Measurements from ENCODE around the gene CABP1. TPM values are rescaled to one million over a fixed set of nuclear protein-coding genes. Genes with fewer than 3 reads are reported as not detected.
A peak's percentile ranks its signal among the peaks of the same experiment; 100 is the strongest.
"Not testable (repeated sequence)": the region's sequence is repeated elsewhere in the genome, so short reads cannot be mapped to it uniquely, and the experiment has no call there.

Gene CABP1
- total and polyA plus RNA-seq, 9 donors: 1.2 to 2.7 (median 2.3) TPM

DNA sequence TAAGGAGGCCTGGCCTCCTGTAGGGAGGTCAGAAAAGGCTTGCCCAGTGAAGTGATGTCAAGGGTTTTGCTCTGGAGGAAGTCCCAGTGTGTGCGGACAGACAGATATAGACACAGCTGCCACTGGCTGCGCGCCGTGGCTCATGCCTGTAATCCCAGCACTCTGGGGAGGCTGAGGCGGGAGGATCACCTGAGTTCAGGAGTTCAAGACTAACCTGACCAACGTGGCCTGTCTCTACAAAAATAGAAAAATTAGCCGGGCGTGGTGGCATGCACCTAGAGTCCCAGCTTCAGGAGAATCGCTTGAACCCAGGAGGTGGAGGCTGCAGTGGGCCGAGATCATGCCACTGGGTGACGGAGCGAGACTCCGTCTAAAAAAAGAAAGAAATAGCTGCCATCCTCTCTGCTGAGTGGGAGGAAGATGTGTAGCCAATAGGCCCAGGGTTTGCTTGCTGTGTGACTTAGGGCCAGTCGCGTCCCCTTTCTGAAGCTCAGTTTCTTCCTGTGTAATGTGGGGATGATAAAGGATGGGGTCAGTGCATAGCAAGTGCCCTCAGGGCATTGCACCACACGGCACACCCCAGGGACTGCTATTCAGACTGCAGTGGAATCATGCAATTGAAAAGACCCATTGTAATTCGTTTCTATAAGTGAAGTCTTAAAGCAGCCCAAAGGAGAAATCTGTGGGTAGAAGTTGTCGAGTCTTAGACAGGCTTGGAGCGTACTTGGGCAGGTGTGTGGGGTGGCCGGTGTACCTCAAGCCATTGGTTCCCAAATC is 27.9 kb downstream of the CABP1 start:
- Histone ChIP-seq H3K36me3 (ENCODE audit: control insufficient read depth, insufficient read depth, low read length) (no peaks in the 10 kb centered on the region), H3K4me1 (ENCODE audit: control insufficient read depth, insufficient read depth, low read length) (peaks cover 6% of the 10 kb centered on the region), H3K27ac (ENCODE audit: low read length) (no peak overlapping the region), H3K27me3 (ENCODE audit: control insufficient read depth, insufficient read depth, low read length) (no peaks in the 10 kb centered on the region), H3K9me3 (replicated peaks; ENCODE audit: control insufficient read depth, low read depth, low read length) (no peaks in the 10 kb centered on the region), H3K4me3 (ENCODE audit: low read length) (no peak overlapping the region)
- DNase-seq: no peak
- 75% methylated on average over 18 of the region's 20 CpGs for WGBS (ENCODE audit: insufficient coverage)

GRCh38 chr12:120668868-120669840 is 28.7 kb downstream of the CABP1 start:
- no peaks in the 10 kb centered on the region for H3K27me3 ChIP-seq (ENCODE audit: control insufficient read depth, insufficient read depth, low read length)
- no peaks in the 10 kb centered on the region for H3K9me3 ChIP-seq (replicated peaks; ENCODE audit: control insufficient read depth, low read depth, low read length)
- H3K4me3 ChIP-seq (ENCODE audit: low read length): no peak overlapping the region
- DNase-seq: peak; percentile 61
- no peak overlapping the region for H3K27ac ChIP-seq (ENCODE audit: low read length)
- no peaks in the 10 kb centered on the region for H3K36me3 ChIP-seq (ENCODE audit: control insufficient read depth, insufficient read depth, low read length)
- H3K4me1 ChIP-seq (ENCODE audit: control insufficient read depth, insufficient read depth, low read length): peaks cover 6% of the 10 kb centered on the region
- WGBS (ENCODE audit: insufficient coverage): 30% methylated on average over 16 of the region's 19 CpGs

DNA sequence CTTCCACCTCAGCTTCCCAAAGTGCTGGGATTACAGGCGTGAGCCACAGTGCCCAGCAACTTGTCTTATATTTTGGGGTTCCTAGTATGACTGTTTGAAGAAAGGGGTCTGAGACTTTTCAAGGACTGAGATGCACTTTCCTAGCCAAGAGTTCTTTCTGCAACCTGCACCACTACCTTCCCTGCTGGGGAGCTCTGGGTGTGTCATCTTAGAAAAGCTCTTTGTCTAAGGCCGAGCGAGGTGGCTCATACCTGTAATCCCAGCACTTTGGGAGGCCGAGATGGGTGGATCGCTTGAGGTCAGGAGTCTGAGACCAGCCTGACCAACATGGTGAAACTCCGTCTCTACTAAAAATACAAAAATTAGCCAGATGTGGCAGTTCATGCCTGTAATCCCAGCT is 29.8 kb downstream of the CABP1 start:
- H3K27me3 ChIP-seq (ENCODE audit: control insufficient read depth, insufficient read depth, low read length); DNase-seq; H3K4me3 ChIP-seq (ENCODE audit: low read length); H3K36me3 ChIP-seq (ENCODE audit: control insufficient read depth, insufficient read depth, low read length); H3K27ac ChIP-seq (ENCODE audit: low read length); H3K9me3 ChIP-seq (replicated peaks; ENCODE audit: control insufficient read depth, low read depth, low read length); H3K4me1 ChIP-seq (ENCODE audit: control insufficient read depth, insufficient read depth, low read length): not testable (repeated sequence)
- WGBS (ENCODE audit: insufficient coverage): 96% methylated on average over 5 of the region's 6 CpGs

DNA sequence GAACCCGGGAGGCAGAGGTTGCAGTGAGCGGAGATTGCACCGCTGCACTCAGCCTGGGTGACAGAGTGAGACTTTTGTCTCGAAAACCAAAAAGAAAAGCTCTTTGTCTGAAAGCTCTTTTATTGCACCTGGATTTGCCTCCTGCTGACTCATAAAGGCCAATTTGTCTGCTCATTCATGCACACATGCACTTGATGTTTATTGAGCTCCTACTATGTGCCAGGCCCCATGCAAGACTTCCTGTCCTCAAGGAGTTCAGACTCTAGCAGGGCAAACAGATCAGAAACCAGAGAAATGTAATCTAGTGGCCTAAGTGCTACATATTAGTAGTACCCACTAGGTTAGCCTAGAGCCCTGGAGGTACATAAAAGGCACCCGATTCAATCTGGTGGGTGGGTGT is 30.2 kb downstream of the CABP1 start:
- Histone ChIP-seq H3K27ac (ENCODE audit: low read length) (no peak overlapping the region), H3K4me3 (ENCODE audit: low read length) (no peak overlapping the region), H3K36me3 (ENCODE audit: control insufficient read depth, insufficient read depth, low read length) (no peaks in the 10 kb centered on the region), H3K27me3 (ENCODE audit: control insufficient read depth, insufficient read depth, low read length) (no peaks in the 10 kb centered on the region), H3K4me1 (ENCODE audit: control insufficient read depth, insufficient read depth, low read length) (peaks cover 6% of the 10 kb centered on the region), H3K9me3 (replicated peaks; ENCODE audit: control insufficient read depth, low read depth, low read length) (no peaks in the 10 kb centered on the region)
- 93% methylated on average over 3 of the region's 5 CpGs for WGBS (ENCODE audit: insufficient coverage)
- DNase-seq: no peak

DNA sequence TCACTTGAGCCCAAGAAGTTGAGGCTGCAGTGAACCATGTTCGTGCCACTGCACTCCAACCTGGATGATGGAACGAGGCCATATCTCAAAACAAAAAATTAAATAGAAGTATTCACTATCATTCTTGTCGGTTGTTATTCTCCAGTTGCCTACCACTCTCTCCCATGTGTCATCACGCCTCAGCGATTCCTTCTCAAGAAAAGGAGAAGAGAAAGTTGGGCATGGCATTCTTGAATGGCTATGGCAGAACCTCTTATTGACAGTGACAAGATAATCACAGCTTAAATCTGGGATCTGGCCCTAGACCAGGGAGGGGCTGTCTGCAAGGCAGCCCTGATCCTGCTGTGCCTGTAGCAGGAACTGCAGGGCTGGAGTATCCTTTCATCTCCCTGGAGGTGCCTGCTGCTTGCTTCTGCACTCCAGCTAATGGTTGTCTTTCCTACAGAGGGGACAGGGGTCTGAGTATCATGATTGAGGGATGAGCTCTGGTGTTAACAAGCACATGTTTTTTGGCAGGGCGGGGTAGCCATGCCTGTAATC is 33.7 kb downstream of the CABP1 start:
- Histone ChIP-seq H3K27me3 (ENCODE audit: control insufficient read depth, insufficient read depth, low read length) (no peaks in the 10 kb centered on the region), H3K4me1 (ENCODE audit: control insufficient read depth, insufficient read depth, low read length) (peaks cover 3% of the 10 kb centered on the region), H3K4me3 (ENCODE audit: low read length) (no peak overlapping the region), H3K27ac (ENCODE audit: low read length) (no peak overlapping the region), H3K36me3 (ENCODE audit: control insufficient read depth, insufficient read depth, low read length) (no peaks in the 10 kb centered on the region), H3K9me3 (replicated peaks; ENCODE audit: control insufficient read depth, low read depth, low read length) (no peaks in the 10 kb centered on the region)
- no peak for DNase-seq
- 73% methylated on average over 3 of the region's 6 CpGs for WGBS (ENCODE audit: insufficient coverage)

GRCh38 chr12:120677765-120678473 is 37.5 kb downstream of the CABP1 start:
- no peak for DNase-seq
- Histone ChIP-seq H3K36me3 (ENCODE audit: control insufficient read depth, insufficient read depth, low read length) (no peaks in the 10 kb centered on the region), H3K4me3 (ENCODE audit: low read length) (no peak overlapping the region), H3K27me3 (ENCODE audit: control insufficient read depth, insufficient read depth, low read length) (no peaks in the 10 kb centered on the region), H3K9me3 (replicated peaks; ENCODE audit: control insufficient read depth, low read depth, low read length) (no peaks in the 10 kb centered on the region), H3K4me1 (ENCODE audit: control insufficient read depth, insufficient read depth, low read length) (no peaks in the 10 kb centered on the region), H3K27ac (ENCODE audit: low read length) (peak overlapping the region; percentile 17)
- WGBS (ENCODE audit: insufficient coverage): 52% methylated on average over 2 of the region's 7 CpGs

DNA sequence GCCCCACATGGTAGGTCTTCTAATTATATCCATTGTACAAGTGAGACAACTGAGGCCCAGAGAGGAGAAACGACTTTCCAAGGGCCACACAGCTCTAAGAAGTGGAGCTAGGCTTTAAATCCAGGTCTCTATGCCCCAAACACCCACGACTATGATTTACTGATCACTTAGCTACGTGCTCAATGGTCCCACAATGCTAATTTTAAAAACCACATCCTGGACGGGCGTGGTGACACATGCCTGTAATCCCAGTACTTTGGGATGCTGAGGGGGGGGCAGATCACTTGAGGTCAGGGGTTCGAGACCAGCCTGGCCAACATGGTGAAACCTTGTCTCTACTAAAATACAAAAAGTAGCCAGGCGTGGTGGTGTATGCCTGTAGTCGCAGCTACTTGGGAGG is 38.1 kb downstream of the CABP1 start:
- Histone ChIP-seq H3K27me3 (ENCODE audit: control insufficient read depth, insufficient read depth, low read length) (no peaks in the 10 kb centered on the region), H3K9me3 (replicated peaks; ENCODE audit: control insufficient read depth, low read depth, low read length) (no peaks in the 10 kb centered on the region), H3K27ac (ENCODE audit: low read length) (no peak overlapping the region), H3K4me3 (ENCODE audit: low read length) (no peak overlapping the region), H3K4me1 (ENCODE audit: control insufficient read depth, insufficient read depth, low read length) (no peaks in the 10 kb centered on the region), H3K36me3 (ENCODE audit: control insufficient read depth, insufficient read depth, low read length) (no peaks in the 10 kb centered on the region)
- no CpG with 5 or more reads among the region's 8 CpGs for WGBS (ENCODE audit: insufficient coverage)
- DNase-seq: no peak

- no peak overlapping the region for H3K4me3 ChIP-seq (ENCODE audit: low read length)
- no peaks in the 10 kb centered on the region for H3K9me3 ChIP-seq (replicated peaks; ENCODE audit: control insufficient read depth, low read depth, low read length)
- no peaks in the 10 kb centered on the region for H3K36me3 ChIP-seq (ENCODE audit: control insufficient read depth, insufficient read depth, low read length)
- no peaks in the 10 kb centered on the region for H3K4me1 ChIP-seq (ENCODE audit: control insufficient read depth, insufficient read depth, low read length)
- no peak overlapping the region for H3K27ac ChIP-seq (ENCODE audit: low read length)
- H3K27me3 ChIP-seq (ENCODE audit: control insufficient read depth, insufficient read depth, low read length): no peaks in the 10 kb centered on the region
- DNase-seq: no peak
- 43% methylated on average over 3 of the region's 5 CpGs for WGBS (ENCODE audit: insufficient coverage)
Measured at GRCh38 chr12:120680165-120680738, 39.8 kb downstream of the CABP1 start.

DNA sequence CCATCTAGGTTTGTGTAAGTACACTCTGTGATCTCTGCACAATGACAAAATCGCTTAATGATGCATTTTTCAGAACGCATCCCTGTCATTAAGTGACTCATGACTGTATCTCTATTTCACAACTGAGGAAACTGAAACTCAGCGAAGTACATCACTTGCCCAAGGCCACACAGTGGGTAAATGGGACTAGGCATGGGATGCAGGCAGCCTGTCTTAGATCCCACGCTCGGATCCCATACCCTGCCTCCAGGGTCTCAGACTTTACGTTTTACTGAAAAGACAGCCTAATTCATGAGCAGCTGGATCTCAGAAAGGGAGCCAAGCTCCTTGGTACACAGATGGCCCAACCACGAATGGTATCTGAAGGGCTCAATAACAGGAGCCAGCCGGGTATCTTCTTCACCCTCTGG is 44.1 kb downstream of the CABP1 start:
- Histone ChIP-seq H3K27ac (ENCODE audit: low read length) (no peak overlapping the region), H3K27me3 (ENCODE audit: control insufficient read depth, insufficient read depth, low read length) (no peaks in the 10 kb centered on the region), H3K4me1 (ENCODE audit: control insufficient read depth, insufficient read depth, low read length) (peaks cover 18% of the 10 kb centered on the region), H3K9me3 (replicated peaks; ENCODE audit: control insufficient read depth, low read depth, low read length) (no peaks in the 10 kb centered on the region), H3K4me3 (ENCODE audit: low read length) (no peak overlapping the region), H3K36me3 (ENCODE audit: control insufficient read depth, insufficient read depth, low read length) (no peaks in the 10 kb centered on the region)
- no peak for DNase-seq
- WGBS (ENCODE audit: insufficient coverage): 52% methylated on average over 5 of the region's 8 CpGs

All from muscle of leg (tissue), 11 donors.